ENCODE data around the gene MORN4. TPM values are rescaled to one million over a fixed set of nuclear protein-coding genes. Genes with fewer than 3 reads are reported as not detected.

The MORN4 gene
- total and polyA plus RNA-seq, 2 of the 13 experiments (the other 11 are each of a cell fraction or from before 2014, with no cell fraction given): 3.4 to 9.1 TPM

DNA sequence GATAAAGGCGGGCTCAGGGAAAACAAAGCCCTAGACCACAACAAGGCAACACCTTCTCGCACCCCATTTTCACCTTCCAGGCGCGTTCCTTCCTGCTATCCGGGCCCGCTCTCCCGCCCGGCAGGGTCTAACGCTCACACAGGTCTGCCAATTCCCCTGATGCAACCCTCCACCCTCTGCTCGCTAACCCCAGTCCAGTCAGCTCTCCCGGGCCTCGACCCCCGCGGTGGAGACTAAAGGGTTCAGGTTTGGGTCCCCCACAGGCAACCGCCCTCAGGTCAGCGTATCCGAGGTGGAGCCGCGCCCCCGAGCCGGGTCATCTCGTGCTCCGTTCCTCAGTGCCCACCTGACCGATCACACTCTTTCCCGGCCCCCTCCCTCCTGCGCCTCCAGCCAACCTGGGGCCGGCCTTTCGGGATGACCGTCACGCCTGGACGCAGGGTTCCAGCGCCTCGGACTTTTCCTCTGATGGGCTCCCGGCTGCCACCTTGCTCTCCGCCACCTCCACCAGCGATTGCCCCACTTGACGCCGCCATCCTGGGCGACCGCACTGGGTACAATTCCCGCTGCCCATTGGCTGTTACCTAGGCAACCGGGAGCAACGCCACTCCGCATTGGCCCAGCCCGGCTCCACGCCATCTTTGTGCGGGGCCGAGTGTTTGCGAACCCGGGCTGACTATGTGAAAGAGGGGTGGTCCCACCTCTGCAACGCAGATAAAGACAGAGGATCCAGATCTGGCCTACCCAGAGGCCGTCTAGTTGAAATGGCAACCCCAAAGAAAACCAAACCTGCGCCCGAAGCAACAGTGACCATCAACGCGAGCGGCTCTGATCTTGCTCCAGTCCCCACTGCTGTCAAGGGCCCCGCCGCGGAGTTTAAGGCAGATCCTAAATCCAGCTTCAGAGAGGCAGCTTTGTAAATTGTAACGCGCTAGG lies at the start of gene MORN4 (continued):
- TF ChIP-seq, protein P1, sequence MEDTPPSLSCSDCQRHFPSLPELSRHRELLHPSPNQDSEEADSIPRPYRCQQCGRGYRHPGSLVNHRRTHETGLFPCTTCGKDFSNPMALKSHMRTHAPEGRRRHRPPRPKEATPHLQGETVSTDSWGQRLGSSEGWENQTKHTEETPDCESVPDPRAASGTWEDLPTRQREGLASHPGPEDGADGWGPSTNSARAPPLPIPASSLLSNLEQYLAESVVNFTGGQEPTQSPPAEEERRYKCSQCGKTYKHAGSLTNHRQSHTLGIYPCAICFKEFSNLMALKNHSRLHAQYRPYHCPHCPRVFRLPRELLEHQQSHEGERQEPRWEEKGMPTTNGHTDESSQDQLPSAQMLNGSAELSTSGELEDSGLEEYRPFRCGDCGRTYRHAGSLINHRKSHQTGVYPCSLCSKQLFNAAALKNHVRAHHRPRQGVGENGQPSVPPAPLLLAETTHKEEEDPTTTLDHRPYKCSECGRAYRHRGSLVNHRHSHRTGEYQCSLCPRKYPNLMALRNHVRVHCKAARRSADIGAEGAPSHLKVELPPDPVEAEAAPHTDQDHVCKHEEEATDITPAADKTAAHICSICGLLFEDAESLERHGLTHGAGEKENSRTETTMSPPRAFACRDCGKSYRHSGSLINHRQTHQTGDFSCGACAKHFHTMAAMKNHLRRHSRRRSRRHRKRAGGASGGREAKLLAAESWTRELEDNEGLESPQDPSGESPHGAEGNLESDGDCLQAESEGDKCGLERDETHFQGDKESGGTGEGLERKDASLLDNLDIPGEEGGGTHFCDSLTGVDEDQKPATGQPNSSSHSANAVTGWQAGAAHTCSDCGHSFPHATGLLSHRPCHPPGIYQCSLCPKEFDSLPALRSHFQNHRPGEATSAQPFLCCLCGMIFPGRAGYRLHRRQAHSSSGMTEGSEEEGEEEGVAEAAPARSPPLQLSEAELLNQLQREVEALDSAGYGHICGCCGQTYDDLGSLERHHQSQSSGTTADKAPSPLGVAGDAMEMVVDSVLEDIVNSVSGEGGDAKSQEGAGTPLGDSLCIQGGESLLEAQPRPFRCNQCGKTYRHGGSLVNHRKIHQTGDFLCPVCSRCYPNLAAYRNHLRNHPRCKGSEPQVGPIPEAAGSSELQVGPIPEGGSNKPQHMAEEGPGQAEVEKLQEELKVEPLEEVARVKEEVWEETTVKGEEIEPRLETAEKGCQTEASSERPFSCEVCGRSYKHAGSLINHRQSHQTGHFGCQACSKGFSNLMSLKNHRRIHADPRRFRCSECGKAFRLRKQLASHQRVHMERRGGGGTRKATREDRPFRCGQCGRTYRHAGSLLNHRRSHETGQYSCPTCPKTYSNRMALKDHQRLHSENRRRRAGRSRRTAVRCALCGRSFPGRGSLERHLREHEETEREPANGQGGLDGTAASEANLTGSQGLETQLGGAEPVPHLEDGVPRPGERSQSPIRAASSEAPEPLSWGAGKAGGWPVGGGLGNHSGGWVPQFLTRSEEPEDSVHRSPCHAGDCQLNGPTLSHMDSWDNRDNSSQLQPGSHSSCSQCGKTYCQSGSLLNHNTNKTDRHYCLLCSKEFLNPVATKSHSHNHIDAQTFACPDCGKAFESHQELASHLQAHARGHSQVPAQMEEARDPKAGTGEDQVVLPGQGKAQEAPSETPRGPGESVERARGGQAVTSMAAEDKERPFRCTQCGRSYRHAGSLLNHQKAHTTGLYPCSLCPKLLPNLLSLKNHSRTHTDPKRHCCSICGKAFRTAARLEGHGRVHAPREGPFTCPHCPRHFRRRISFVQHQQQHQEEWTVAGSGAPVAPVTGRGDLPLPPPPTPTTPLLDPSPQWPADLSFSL (CRISPR knock-in tag; IDR thresholded peaks at IDR 0.05): no peak
- no peak for TF ChIP-seq JUNB (CRISPR knock-in tag; IDR thresholded peaks at IDR 0.05; ENCODE audit: borderline replicate concordance)
- no peak for TF ChIP-seq ZNF343 (CRISPR knock-in tag; IDR thresholded peaks at IDR 0.05)
- TF ChIP-seq JARID2 (CRISPR knock-in tag; IDR thresholded peaks at IDR 0.05; ENCODE audit: insufficient replicate concordance): no peak
- TF ChIP-seq HES4 (CRISPR knock-in tag; IDR thresholded peaks at IDR 0.05; ENCODE audit: borderline replicate concordance): no peak
- no peak for TF ChIP-seq TGIF2 (CRISPR knock-in tag; IDR thresholded peaks at IDR 0.05)
- TF ChIP-seq ZFP36L1 (CRISPR knock-in tag; IDR thresholded peaks at IDR 0.05): no peak
- no peak for TF ChIP-seq HNRNPH1 (optimal IDR thresholded peaks at IDR 0.05; ENCODE audit: low read depth, low read length)
- no peak for TF ChIP-seq ZNF878 (CRISPR knock-in tag; IDR thresholded peaks at IDR 0.05)
- no peak for TF ChIP-seq ZNF562 (CRISPR knock-in tag; IDR thresholded peaks at IDR 0.05; ENCODE audit: borderline replicate concordance)
- TF ChIP-seq ZNF670 (CRISPR knock-in tag; IDR thresholded peaks at IDR 0.05; ENCODE audit: borderline replicate concordance): no peak
- TF ChIP-seq, protein P2, sequence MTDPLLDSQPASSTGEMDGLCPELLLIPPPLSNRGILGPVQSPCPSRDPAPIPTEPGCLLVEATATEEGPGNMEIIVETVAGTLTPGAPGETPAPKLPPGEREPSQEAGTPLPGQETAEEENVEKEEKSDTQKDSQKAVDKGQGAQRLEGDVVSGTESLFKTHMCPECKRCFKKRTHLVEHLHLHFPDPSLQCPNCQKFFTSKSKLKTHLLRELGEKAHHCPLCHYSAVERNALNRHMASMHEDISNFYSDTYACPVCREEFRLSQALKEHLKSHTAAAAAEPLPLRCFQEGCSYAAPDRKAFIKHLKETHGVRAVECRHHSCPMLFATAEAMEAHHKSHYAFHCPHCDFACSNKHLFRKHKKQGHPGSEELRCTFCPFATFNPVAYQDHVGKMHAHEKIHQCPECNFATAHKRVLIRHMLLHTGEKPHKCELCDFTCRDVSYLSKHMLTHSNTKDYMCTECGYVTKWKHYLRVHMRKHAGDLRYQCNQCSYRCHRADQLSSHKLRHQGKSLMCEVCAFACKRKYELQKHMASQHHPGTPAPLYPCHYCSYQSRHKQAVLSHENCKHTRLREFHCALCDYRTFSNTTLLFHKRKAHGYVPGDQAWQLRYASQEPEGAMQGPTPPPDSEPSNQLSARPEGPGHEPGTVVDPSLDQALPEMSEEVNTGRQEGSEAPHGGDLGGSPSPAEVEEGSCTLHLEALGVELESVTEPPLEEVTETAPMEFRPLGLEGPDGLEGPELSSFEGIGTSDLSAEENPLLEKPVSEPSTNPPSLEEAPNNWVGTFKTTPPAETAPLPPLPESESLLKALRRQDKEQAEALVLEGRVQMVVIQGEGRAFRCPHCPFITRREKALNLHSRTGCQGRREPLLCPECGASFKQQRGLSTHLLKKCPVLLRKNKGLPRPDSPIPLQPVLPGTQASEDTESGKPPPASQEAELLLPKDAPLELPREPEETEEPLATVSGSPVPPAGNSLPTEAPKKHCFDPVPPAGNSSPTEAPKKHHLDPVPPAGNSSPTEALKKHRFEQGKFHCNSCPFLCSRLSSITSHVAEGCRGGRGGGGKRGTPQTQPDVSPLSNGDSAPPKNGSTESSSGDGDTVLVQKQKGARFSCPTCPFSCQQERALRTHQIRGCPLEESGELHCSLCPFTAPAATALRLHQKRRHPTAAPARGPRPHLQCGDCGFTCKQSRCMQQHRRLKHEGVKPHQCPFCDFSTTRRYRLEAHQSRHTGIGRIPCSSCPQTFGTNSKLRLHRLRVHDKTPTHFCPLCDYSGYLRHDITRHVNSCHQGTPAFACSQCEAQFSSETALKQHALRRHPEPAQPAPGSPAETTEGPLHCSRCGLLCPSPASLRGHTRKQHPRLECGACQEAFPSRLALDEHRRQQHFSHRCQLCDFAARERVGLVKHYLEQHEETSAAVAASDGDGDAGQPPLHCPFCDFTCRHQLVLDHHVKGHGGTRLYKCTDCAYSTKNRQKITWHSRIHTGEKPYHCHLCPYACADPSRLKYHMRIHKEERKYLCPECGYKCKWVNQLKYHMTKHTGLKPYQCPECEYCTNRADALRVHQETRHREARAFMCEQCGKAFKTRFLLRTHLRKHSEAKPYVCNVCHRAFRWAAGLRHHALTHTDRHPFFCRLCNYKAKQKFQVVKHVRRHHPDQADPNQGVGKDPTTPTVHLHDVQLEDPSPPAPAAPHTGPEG (CRISPR knock-in tag; IDR thresholded peaks at IDR 0.05): no peak

Data from HepG2 (cell line).